Colonic mucosa (tissue), 4 donors: ENCODE measurements around the gene NCOA1. TPM values are rescaled to one million over a fixed set of nuclear protein-coding genes. Genes with fewer than 3 reads are reported as not detected.
"Not testable (repeated sequence)": the region's sequence is repeated elsewhere in the genome, so short reads cannot be mapped to it uniquely, and the experiment has no call there.

Source experiments
- DNase-seq: peaks from one replicate; pipeline ENCODE4 v3.0.0-alpha.2; 2020
- H3K27ac ChIP-seq: fragments of 200-600 bp; one replicate; pipeline ENCODE4 v1.8.0; 2021
- H3K27me3 ChIP-seq: fragments of 200-600 bp; one replicate; pipeline ENCODE4 v1.8.0; 2021
- H3K36me3 ChIP-seq: fragments of 200-600 bp; one replicate; pipeline ENCODE4 v1.8.0; 2021
- H3K4me1 ChIP-seq: fragments of 200-600 bp; one replicate; pipeline ENCODE4 v1.8.0; 2021; ENCODE audit warnings: mild to moderate bottlenecking
- H3K4me3 ChIP-seq: fragments of 200-600 bp; one replicate; pipeline ENCODE4 v1.8.0; 2021
- H3K9ac ChIP-seq, 2 donors: one replicate each; pipeline ENCODE4 v1.7.0; 2013; ENCODE audit warnings: control low read depth in 2 of 2, low read depth in 2 of 2, low read length in 2 of 2
- H3K9me3 ChIP-seq: fragments of 200-600 bp; one replicate; pipeline ENCODE4 v1.8.0; 2021
- CTCF ChIP-seq: fragments of 200-600 bp; IDR thresholded peaks from one replicate; pipeline ENCODE4 v1.8.0; 2022; ENCODE audit warnings: antibody characterized with exemption, mild to moderate bottlenecking
- intact Hi-C: fragments of 100-400 bp; cut with DNase I; formaldehyde crosslinking; loops from one replicate; pipeline ENCODE4 v1.14.1; 2022
- total RNA-seq, 2 donors: library from RNA; stranded (reverse); fragmentation: NEBNext Ultra II Directional in 1 of 2; extraction: Animal tissue kit (Norgen Biotek cat#: 25700) in 1 of 2; gene quantifications; one replicate each; pipeline ENCODE4 v1.2.1, GENCODE V29; 2021
- donor health status: healthy.
- donor health status: DM: no; HTN: no; CAD: no.
- donor health status: DM: no; HTN: no; CAD: no.

Gene NCOA1
- total RNA-seq, 2 donors from 2014 or later = 24.8 to 35.2 TPM

GRCh38 chr2:24594283-24594682, 103.2 kb downstream of the NCOA1 start:
- H3K4me3 ChIP-seq = no peak overlapping the region
- no peaks in the 10 kb centered on the region for H3K36me3 ChIP-seq
- H3K27me3 ChIP-seq = no peaks in the 10 kb centered on the region
- no peak overlapping the region for H3K9ac ChIP-seq
- TF ChIP-seq CTCF = no peak
- DNase-seq = no peak
- no peaks in the 10 kb centered on the region for H3K9me3 ChIP-seq
- H3K27ac ChIP-seq = no peak overlapping the region
- intact Hi-C loops = no loop called here
- H3K4me1 ChIP-seq = no peaks in the 10 kb centered on the region

- Histone ChIP-seq H3K36me3 (no peaks in the 10 kb centered on the region), H3K27me3 (no peaks in the 10 kb centered on the region), H3K4me3 (no peak overlapping the region), H3K4me1 (no peaks in the 10 kb centered on the region), H3K9ac (no peak overlapping the region), H3K27ac (no peak overlapping the region), H3K9me3 (no peaks in the 10 kb centered on the region)
- no peak for DNase-seq
- intact Hi-C loops = no loop called here
- no peak for TF ChIP-seq CTCF
Measured at GRCh38 chr2:24597181-24597870, 106.3 kb downstream of the NCOA1 start.

- H3K27me3 ChIP-seq, H3K4me3 ChIP-seq, H3K36me3 ChIP-seq, H3K9ac ChIP-seq, DNase-seq, intact Hi-C loops, H3K9me3 ChIP-seq, H3K4me1 ChIP-seq, H3K27ac ChIP-seq: not testable (repeated sequence)
Measured at GRCh38 chr2:24600140-24600539, 109.1 kb downstream of the NCOA1 start.

- Histone ChIP-seq H3K9ac (no peak overlapping the region), H3K9me3 (no peaks in the 10 kb centered on the region), H3K4me1 (no peaks in the 10 kb centered on the region), H3K36me3 (no peaks in the 10 kb centered on the region), H3K27me3 (no peaks in the 10 kb centered on the region), H3K27ac (no peak overlapping the region), H3K4me3 (no peak overlapping the region)
- intact Hi-C loops = loop anchor here (10.0 kb wide), 1 partner anchor 213 kb away; no protein-coding TSS in a partner anchor
- no peak for DNase-seq
- TF ChIP-seq CTCF = no peak
Measured at GRCh38 chr2:24611631-24612030, 120.6 kb downstream of the NCOA1 start.

- H3K27me3 ChIP-seq = no peaks in the 10 kb centered on the region
- peak; percentile 18 for DNase-seq
- intact Hi-C loops = loop anchor here (10.0 kb wide), 1 partner anchor 212 kb away; no protein-coding TSS in a partner anchor
Measured at GRCh38 chr2:24613154-24613814, 122.2 kb downstream of the NCOA1 start.

More at GRCh38 chr2:24613154-24613814, 122.2 kb downstream of the NCOA1 start:
- Histone ChIP-seq H3K27ac (no peak overlapping the region), H3K9ac (no peak overlapping the region), H3K9me3 (no peaks in the 10 kb centered on the region), H3K4me1 (no peaks in the 10 kb centered on the region), H3K4me3 (no peak overlapping the region), H3K36me3 (no peaks in the 10 kb centered on the region)
- TF ChIP-seq CTCF = no peak
